ENCODE results near the gene KCNK15.
A peak's percentile ranks its signal among the peaks of the same experiment; 100 is the strongest.
"Not testable (repeated sequence)": the region's sequence is repeated elsewhere in the genome, so short reads cannot be mapped to it uniquely, and the experiment has no call there.

The KCNK15 gene

GRCh38 chr20:44745598-44746366, at the start of gene KCNK15:
KCNK15 (plus strand) TSS chr20:44745865; CDS start chr20:44745911, 46 bp downstream.
- H2AFZ ChIP-seq (ENCODE audit: low read depth, low read length), result no peak within 1 kb of the TSS
- H3K4me3 ChIP-seq (ENCODE audit: low read length), result peak within 1 kb of the TSS; percentile 17
- no peaks in the 10 kb centered on the region for H3K9me3 ChIP-seq (ENCODE audit: low read length)
- no peaks in the 10 kb centered on the region for H3K36me3 ChIP-seq (ENCODE audit: insufficient read depth, low read length)
- peaks cover 5% of the 10 kb centered on the region for H3K4me1 ChIP-seq (ENCODE audit: insufficient read depth, low read length)
- H3K27me3 ChIP-seq (ENCODE audit: insufficient read depth, low read length), result peaks cover 59% of the 10 kb centered on the region

DNA sequence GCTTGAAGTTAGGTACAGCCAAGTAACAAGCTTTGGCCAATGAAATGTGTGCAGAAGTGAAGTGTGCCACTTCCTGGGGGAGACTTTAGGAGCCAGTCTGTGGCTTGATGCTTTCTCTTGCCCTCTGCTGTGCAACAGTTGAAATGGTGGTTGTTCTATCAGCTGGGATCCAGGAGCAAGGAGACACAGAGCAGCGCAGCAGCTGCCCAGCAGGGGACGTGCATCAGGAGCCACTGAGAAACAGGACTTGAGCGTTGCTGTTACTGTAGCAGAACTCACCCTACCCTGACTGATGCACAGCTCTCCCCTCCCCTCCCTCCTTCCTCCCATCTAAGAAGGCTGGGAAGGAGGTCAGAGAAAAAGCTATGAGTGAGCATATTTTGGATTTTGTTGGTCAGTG, 49.4 kb upstream of the KCNK15 start:
- no peak overlapping the region for H3K4me3 ChIP-seq (ENCODE audit: low read length)
- H2AFZ ChIP-seq (ENCODE audit: low read depth, low read length), result no peak overlapping the region
- peaks cover 12% of the 10 kb centered on the region for H3K4me1 ChIP-seq (ENCODE audit: insufficient read depth, low read length)
- no peaks in the 10 kb centered on the region for H3K9me3 ChIP-seq (ENCODE audit: low read length)
- H3K36me3 ChIP-seq (ENCODE audit: insufficient read depth, low read length), result no peaks in the 10 kb centered on the region
- no peaks in the 10 kb centered on the region for H3K27me3 ChIP-seq (ENCODE audit: insufficient read depth, low read length)

GRCh38 chr20:44697041-44697440, 48.6 kb upstream of the KCNK15 start:
- H2AFZ ChIP-seq (ENCODE audit: low read depth, low read length); H3K36me3 ChIP-seq (ENCODE audit: insufficient read depth, low read length); H3K4me3 ChIP-seq (ENCODE audit: low read length); H3K27me3 ChIP-seq (ENCODE audit: insufficient read depth, low read length); H3K9me3 ChIP-seq (ENCODE audit: low read length): not testable (repeated sequence)
- peaks cover 15% of the 10 kb centered on the region for H3K4me1 ChIP-seq (ENCODE audit: insufficient read depth, low read length)

DNA sequence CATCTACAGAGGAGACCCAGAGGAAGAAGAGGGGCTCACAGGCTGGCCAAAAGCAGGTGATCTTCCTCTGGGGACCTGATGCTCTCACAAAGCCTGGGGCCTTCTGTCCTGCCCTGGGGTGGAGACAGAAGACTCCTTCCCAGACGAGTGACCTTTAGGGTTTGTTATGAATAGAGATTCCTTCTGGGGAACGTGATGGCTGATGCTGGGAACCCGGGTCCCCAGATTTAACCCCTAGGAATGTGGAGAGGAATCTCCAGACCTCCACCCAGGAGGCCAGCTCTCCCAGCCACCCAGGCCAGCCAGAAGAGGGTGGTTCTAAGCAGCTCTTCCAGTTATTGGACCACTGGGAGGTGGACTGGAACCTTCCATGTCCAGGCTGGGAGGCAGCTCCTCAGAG, 47.3 kb upstream of the KCNK15 start:
- Histone ChIP-seq H2AFZ (ENCODE audit: low read depth, low read length) (no peak overlapping the region), H3K27me3 (ENCODE audit: insufficient read depth, low read length) (no peaks in the 10 kb centered on the region), H3K36me3 (ENCODE audit: insufficient read depth, low read length) (no peaks in the 10 kb centered on the region), H3K4me1 (ENCODE audit: insufficient read depth, low read length) (peaks cover 4% of the 10 kb centered on the region), H3K4me3 (ENCODE audit: low read length) (no peak overlapping the region), H3K9me3 (ENCODE audit: low read length) (no peaks in the 10 kb centered on the region)

DNA sequence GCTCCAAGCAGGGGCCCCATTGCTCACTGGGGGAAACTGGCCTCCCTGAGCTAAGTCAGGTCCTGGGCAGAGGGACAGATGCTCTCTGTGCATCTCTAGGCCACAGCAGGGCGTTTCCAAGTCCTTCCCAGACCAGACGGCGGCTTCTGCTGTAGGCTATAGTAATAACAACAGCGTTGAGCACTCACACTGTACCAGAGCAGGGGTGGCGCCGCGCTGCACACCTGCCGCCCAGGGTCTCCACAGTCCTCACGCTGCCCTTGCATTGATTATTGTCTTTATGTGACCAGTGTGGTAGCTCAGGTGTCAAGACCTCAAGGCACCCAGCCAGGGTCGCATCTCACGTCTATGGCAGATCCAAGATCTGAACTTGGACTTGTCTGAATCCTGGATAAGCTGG, 45.4 kb upstream of the KCNK15 start:
- Histone ChIP-seq H3K27me3 (ENCODE audit: insufficient read depth, low read length) (no peaks in the 10 kb centered on the region), H2AFZ (ENCODE audit: low read depth, low read length) (no peak overlapping the region), H3K4me3 (ENCODE audit: low read length) (no peak overlapping the region), H3K9me3 (ENCODE audit: low read length) (no peaks in the 10 kb centered on the region), H3K36me3 (ENCODE audit: insufficient read depth, low read length) (no peaks in the 10 kb centered on the region), H3K4me1 (ENCODE audit: insufficient read depth, low read length) (peaks cover 3% of the 10 kb centered on the region)

DNA sequence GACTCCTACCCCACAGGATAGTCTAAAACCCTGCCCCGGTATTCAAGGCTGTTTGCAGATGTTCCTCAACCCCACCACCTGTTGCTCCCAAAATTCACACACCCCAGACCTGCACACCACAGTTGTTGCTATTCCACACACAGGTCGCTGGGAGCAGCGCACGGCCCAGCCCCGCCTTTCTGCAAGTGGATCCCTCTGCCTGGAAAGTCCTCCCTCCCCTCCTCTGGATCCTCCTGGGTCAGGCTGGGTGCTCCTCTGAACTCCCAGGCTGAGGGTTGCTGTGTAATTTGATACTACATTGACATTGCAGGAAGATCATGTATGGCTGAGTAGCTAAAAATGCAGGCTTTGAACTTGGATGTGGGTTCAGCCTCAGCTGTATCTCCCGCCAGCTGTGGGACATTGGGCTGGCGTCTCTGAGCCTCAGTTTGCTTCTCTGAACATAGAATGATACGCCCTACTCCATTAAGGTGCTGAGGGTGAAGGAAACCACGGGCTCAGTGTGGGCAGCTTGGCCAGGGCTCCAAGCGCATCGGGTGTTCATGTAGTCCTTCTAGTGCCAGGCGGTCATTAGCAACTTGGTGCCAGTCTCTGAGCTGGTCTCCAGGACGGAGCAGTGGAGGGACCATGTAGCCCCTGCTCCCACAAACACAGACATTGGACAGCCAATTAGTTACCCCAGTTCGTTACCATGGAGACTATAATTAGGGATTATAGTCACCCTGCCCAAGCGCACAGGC, 44.4 kb upstream of the KCNK15 start:
- H3K4me1 ChIP-seq (ENCODE audit: insufficient read depth, low read length), result peaks cover 6% of the 10 kb centered on the region
- no peaks in the 10 kb centered on the region for H3K9me3 ChIP-seq (ENCODE audit: low read length)
- H3K36me3 ChIP-seq (ENCODE audit: insufficient read depth, low read length), result no peaks in the 10 kb centered on the region
- no peaks in the 10 kb centered on the region for H3K27me3 ChIP-seq (ENCODE audit: insufficient read depth, low read length)
- no peak overlapping the region for H2AFZ ChIP-seq (ENCODE audit: low read depth, low read length)
- no peak overlapping the region for H3K4me3 ChIP-seq (ENCODE audit: low read length)

- Histone ChIP-seq H3K27me3 (ENCODE audit: insufficient read depth, low read length) (no peaks in the 10 kb centered on the region), H3K4me1 (ENCODE audit: insufficient read depth, low read length) (peaks cover 12% of the 10 kb centered on the region), H3K4me3 (ENCODE audit: low read length) (no peak overlapping the region), H3K9me3 (ENCODE audit: low read length) (no peaks in the 10 kb centered on the region), H3K36me3 (ENCODE audit: insufficient read depth, low read length) (no peaks in the 10 kb centered on the region), H2AFZ (ENCODE audit: low read depth, low read length) (no peak overlapping the region)
Observed at GRCh38 chr20:44701858-44702256, 43.8 kb upstream of the KCNK15 start.

GRCh38 chr20:44702776-44703175, 42.9 kb upstream of the KCNK15 start:
- Histone ChIP-seq H3K27me3 (ENCODE audit: insufficient read depth, low read length) (no peaks in the 10 kb centered on the region), H2AFZ (ENCODE audit: low read depth, low read length) (no peak overlapping the region), H3K9me3 (ENCODE audit: low read length) (no peaks in the 10 kb centered on the region), H3K4me1 (ENCODE audit: insufficient read depth, low read length) (peaks cover 13% of the 10 kb centered on the region), H3K4me3 (ENCODE audit: low read length) (no peak overlapping the region), H3K36me3 (ENCODE audit: insufficient read depth, low read length) (no peaks in the 10 kb centered on the region)

DNA sequence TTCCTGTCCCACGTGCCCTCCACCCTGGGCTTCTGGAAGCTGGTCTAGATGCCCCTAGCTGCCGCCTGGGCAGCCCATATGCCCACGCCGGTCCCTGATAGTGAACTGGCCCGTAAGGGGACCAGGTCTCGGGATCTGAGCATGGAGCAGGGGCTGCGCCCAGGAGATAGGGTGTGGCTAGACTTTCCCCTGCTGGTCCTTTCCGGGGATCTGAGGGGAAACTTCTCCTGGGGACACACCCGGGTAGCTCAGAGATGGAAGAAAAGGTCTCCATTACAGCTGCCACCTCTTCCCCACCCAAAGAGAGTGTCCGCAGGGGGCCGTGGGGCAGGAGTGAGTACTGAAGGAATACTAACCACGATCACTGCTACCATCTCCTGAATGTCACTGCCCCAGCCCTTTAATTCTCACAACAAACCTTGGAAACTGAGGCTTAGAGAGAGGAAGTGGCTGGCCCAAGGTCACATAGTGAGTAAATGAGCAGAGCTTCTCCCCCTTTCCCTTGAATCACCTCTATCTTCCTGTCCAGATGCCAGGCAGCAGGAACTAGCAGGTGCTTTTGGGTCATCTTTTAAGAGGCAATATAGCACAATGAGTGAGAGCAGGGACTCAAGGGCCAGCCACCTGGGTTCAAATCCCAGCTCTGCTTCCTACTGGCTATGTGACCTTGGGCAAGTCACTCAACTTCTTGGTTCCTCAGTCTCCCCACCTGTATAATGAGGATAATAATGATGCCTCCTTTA, 42.3 kb upstream of the KCNK15 start:
- H3K4me1 ChIP-seq (ENCODE audit: insufficient read depth, low read length), result peaks cover 13% of the 10 kb centered on the region
- H3K27me3 ChIP-seq (ENCODE audit: insufficient read depth, low read length), result no peaks in the 10 kb centered on the region
- no peaks in the 10 kb centered on the region for H3K9me3 ChIP-seq (ENCODE audit: low read length)

DNA sequence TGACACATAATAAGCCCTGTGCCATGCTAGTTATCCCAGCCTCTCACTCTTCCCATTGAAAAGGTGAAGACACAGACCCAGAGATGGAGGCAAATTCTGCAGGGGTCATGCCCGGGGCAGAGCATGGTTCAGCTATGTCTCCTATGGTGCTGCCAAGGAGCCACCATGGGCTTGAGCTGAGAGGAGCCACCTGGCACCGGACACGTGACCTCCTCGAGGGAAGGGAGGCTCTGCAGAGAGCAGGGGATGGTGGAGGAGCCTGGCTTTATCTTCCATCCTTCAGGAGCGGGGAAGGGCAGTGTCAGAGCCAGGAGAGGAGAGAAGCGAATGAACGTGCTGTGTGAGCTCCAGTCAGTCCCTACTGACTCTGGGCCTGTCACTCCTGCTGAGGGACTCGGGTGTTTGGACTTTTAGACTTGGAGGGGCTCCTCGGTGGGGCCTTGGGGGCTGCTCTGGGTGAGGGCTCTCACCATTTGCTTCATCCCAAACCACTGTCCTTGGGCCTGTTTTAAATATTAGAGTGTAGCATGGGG, 41.6 kb upstream of the KCNK15 start:
- Histone ChIP-seq H3K27me3 (ENCODE audit: insufficient read depth, low read length) (no peaks in the 10 kb centered on the region), H3K4me1 (ENCODE audit: insufficient read depth, low read length) (peaks cover 13% of the 10 kb centered on the region), H2AFZ (ENCODE audit: low read depth, low read length) (no peak overlapping the region), H3K4me3 (ENCODE audit: low read length) (no peak overlapping the region), H3K9me3 (ENCODE audit: low read length) (no peaks in the 10 kb centered on the region), H3K36me3 (ENCODE audit: insufficient read depth, low read length) (no peaks in the 10 kb centered on the region)

More for the DNA sequence above, 42.3 kb upstream of the KCNK15 start:
- no peak overlapping the region for H3K4me3 ChIP-seq (ENCODE audit: low read length)
- H3K36me3 ChIP-seq (ENCODE audit: insufficient read depth, low read length), result no peaks in the 10 kb centered on the region
- no peak overlapping the region for H2AFZ ChIP-seq (ENCODE audit: low read depth, low read length)

DNA sequence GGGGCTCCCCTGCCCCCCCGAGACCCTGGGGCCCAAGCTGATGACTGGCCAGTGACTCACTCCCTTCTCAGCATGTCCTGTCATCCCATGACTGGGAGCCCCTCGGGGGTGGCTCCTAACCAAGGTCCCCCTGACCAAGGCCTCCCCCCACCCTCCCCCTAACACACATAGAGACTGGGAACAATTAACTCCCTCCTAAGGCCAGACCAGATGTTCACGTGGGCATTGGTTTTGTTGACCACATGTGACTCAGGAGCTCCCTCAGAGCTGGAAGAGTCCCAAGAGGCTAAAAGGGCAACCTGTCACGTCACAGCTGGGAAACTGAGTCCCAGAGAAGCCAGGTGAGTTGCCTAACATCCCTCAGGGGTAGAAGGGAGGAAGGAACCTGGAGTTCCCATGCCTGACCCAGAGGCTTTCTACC, 41.1 kb upstream of the KCNK15 start:
- Histone ChIP-seq H3K27me3 (ENCODE audit: insufficient read depth, low read length) (no peaks in the 10 kb centered on the region), H3K9me3 (ENCODE audit: low read length) (no peaks in the 10 kb centered on the region), H3K36me3 (ENCODE audit: insufficient read depth, low read length) (no peaks in the 10 kb centered on the region), H2AFZ (ENCODE audit: low read depth, low read length) (no peak overlapping the region), H3K4me3 (ENCODE audit: low read length) (no peak overlapping the region), H3K4me1 (ENCODE audit: insufficient read depth, low read length) (peaks cover 13% of the 10 kb centered on the region)

GRCh38 chr20:44705364-44706094, 40.1 kb upstream of the KCNK15 start:
- Histone ChIP-seq H3K27me3 (ENCODE audit: insufficient read depth, low read length) (no peaks in the 10 kb centered on the region), H3K4me3 (ENCODE audit: low read length) (no peak overlapping the region), H2AFZ (ENCODE audit: low read depth, low read length) (no peak overlapping the region), H3K36me3 (ENCODE audit: insufficient read depth, low read length) (no peaks in the 10 kb centered on the region), H3K4me1 (ENCODE audit: insufficient read depth, low read length) (peaks cover 13% of the 10 kb centered on the region), H3K9me3 (ENCODE audit: low read length) (no peaks in the 10 kb centered on the region)
